A549 (cell line): Measurements from ENCODE around the gene ZC3H12C.

ENCODE experiments used
- CTCF ChIP-seq: fragments of >200 bp; sonication (Bioruptor Twin); formaldehyde crosslinking; IDR thresholded peaks from 3 replicates; pipeline ENCODE4 v1.5.1; 2016
- EP300 ChIP-seq, 2 experiments: fragments of >200 bp; sonication (Bioruptor Twin); formaldehyde crosslinking; IDR thresholded peaks; 2 replicates in 1 of 2; 3 replicates in 1 of 2; pipeline ENCODE4 v1.6.1; 2016 to 2017
- PBX3 ChIP-seq: IDR thresholded peaks from 2 replicates; pipeline ENCODE4 v1.6.1; 2012
- POLR2A ChIP-seq: IDR thresholded peaks from 2 replicates; pipeline ENCODE4 v1.6.1; 2012; ENCODE audit warnings: mild to moderate bottlenecking, low read length
- TP53 ChIP-seq: fragments of 250-450 bp; sonication (Bioruptor Pico); IDR thresholded peaks from 2 replicates; pipeline ENCODE4 v1.5.0; 2021; ENCODE audit warnings: mild to moderate bottlenecking, moderate library complexity

GRCh38 chr11:110141812-110142211, 48.6 kb downstream of the ZC3H12C start:
- TF ChIP-seq TP53 (no peak), CTCF (no peak), POLR2A (no peak), PBX3 (no peak), EP300 (IDR thresholded peaks at IDR 0.05) (no peak)
